Measurements from ENCODE around the gene HERPUD1. TPM values are rescaled to one million over a fixed set of nuclear protein-coding genes. Genes with fewer than 3 reads are reported as not detected.
A peak's percentile ranks its signal among the peaks of the same experiment; 100 is the strongest.

HERPUD1 gene
- total and polyA plus RNA-seq, 2 of the 13 experiments (the other 11 are each of a cell fraction or from before 2014, with no cell fraction given) = 96.2 to 323 TPM

DNA sequence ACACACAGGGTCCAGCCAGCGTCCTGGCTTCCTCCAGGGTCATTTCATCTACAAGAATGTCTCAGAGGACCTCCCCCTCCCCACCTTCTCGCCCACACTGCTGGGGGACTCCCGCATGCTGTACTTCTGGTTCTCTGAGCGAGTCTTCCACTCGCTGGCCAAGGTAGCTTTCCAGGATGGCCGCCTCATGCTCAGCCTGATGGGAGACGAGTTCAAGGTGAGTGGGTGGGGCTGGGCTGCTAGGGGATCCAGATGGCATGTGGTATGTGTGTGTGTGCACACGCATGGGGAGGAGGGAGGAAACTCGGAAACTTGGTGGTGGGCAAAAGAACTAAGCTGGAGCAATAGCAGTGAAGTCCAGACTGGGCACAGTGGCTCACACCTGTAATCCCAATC is 41.4 kb downstream of the HERPUD1 start (continued):
- TF ChIP-seq ZNF10 (CRISPR knock-in tag; IDR thresholded peaks at IDR 0.05; ENCODE audit: borderline replicate concordance, low read depth) (no peak), KLF16 (CRISPR knock-in tag; IDR thresholded peaks at IDR 0.05) (0 out of 4 replicates have a peak, but pooled peaks of 1 of the 2 experiments have one; percentile 45), FOXA3 (CRISPR knock-in tag; IDR thresholded peaks at IDR 0.05) (peak; percentile 51; the same call in 1 of the 2 replicates), SNAPC2 (CRISPR knock-in tag; IDR thresholded peaks at IDR 0.05) (no peak), PHF20 (CRISPR knock-in tag; IDR thresholded peaks at IDR 0.05) (no peak), ZBTB1 (CRISPR knock-in tag; IDR thresholded peaks at IDR 0.05; ENCODE audit: borderline replicate concordance) (no peak), PITX1 (CRISPR knock-in tag; IDR thresholded peaks at IDR 0.05) (peak; percentile 56; the same call in 1 of the 2 replicates), ZNF24 (IDR thresholded peaks at IDR 0.05) (no peak), NFYB (CRISPR knock-in tag; IDR thresholded peaks at IDR 0.05) (no peak), ARNT (IDR thresholded peaks at IDR 0.05) (no peak), WIZ (CRISPR knock-in tag; IDR thresholded peaks at IDR 0.05) (no peak), CCDC6 (CRISPR knock-in tag; IDR thresholded peaks at IDR 0.05) (no peak), ZZZ3 (CRISPR knock-in tag; IDR thresholded peaks at IDR 0.05; ENCODE audit: borderline replicate concordance) (no peak)
- TF ChIP-seq, protein P1, sequence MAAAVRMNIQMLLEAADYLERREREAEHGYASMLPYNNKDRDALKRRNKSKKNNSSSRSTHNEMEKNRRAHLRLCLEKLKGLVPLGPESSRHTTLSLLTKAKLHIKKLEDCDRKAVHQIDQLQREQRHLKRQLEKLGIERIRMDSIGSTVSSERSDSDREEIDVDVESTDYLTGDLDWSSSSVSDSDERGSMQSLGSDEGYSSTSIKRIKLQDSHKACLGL (CRISPR knock-in tag; IDR thresholded peaks at IDR 0.05) = no peak; the same call in 1 of the 2 replicates
- TF ChIP-seq, protein P2, sequence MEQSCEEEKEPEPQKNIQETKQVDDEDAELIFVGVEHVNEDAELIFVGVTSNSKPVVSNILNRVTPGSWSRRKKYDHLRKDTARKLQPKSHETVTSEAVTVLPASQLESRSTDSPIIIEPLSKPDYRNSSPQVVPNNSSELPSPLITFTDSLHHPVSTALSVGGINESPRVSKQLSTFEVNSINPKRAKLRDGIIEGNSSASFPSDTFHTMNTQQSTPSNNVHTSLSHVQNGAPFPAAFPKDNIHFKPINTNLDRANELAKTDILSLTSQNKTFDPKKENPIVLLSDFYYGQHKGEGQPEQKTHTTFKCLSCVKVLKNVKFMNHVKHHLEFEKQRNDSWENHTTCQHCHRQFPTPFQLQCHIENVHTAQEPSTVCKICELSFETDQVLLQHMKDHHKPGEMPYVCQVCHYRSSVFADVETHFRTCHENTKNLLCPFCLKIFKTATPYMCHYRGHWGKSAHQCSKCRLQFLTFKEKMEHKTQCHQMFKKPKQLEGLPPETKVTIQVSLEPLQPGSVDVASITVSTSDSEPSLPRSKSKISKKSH (CRISPR knock-in tag; IDR thresholded peaks at IDR 0.05; ENCODE audit: borderline replicate concordance) = no peak
- TF ChIP-seq, protein P3, sequence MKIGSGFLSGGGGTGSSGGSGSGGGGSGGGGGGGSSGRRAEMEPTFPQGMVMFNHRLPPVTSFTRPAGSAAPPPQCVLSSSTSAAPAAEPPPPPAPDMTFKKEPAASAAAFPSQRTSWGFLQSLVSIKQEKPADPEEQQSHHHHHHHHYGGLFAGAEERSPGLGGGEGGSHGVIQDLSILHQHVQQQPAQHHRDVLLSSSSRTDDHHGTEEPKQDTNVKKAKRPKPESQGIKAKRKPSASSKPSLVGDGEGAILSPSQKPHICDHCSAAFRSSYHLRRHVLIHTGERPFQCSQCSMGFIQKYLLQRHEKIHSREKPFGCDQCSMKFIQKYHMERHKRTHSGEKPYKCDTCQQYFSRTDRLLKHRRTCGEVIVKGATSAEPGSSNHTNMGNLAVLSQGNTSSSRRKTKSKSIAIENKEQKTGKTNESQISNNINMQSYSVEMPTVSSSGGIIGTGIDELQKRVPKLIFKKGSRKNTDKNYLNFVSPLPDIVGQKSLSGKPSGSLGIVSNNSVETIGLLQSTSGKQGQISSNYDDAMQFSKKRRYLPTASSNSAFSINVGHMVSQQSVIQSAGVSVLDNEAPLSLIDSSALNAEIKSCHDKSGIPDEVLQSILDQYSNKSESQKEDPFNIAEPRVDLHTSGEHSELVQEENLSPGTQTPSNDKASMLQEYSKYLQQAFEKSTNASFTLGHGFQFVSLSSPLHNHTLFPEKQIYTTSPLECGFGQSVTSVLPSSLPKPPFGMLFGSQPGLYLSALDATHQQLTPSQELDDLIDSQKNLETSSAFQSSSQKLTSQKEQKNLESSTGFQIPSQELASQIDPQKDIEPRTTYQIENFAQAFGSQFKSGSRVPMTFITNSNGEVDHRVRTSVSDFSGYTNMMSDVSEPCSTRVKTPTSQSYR (CRISPR knock-in tag; IDR thresholded peaks at IDR 0.05; ENCODE audit: borderline replicate concordance) = no peak
- TF ChIP-seq, protein P4, sequence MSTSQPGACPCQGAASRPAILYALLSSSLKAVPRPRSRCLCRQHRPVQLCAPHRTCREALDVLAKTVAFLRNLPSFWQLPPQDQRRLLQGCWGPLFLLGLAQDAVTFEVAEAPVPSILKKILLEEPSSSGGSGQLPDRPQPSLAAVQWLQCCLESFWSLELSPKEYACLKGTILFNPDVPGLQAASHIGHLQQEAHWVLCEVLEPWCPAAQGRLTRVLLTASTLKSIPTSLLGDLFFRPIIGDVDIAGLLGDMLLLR (CRISPR knock-in tag; IDR thresholded peaks at IDR 0.05) = 0 out of 2 replicates have a peak, but pooled peaks have one; percentile 22
- TF ChIP-seq, protein P5, sequence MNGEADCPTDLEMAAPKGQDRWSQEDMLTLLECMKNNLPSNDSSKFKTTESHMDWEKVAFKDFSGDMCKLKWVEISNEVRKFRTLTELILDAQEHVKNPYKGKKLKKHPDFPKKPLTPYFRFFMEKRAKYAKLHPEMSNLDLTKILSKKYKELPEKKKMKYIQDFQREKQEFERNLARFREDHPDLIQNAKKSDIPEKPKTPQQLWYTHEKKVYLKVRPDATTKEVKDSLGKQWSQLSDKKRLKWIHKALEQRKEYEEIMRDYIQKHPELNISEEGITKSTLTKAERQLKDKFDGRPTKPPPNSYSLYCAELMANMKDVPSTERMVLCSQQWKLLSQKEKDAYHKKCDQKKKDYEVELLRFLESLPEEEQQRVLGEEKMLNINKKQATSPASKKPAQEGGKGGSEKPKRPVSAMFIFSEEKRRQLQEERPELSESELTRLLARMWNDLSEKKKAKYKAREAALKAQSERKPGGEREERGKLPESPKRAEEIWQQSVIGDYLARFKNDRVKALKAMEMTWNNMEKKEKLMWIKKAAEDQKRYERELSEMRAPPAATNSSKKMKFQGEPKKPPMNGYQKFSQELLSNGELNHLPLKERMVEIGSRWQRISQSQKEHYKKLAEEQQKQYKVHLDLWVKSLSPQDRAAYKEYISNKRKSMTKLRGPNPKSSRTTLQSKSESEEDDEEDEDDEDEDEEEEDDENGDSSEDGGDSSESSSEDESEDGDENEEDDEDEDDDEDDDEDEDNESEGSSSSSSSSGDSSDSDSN (CRISPR knock-in tag; IDR thresholded peaks at IDR 0.05) = no peak
- TF ChIP-seq, protein P6, sequence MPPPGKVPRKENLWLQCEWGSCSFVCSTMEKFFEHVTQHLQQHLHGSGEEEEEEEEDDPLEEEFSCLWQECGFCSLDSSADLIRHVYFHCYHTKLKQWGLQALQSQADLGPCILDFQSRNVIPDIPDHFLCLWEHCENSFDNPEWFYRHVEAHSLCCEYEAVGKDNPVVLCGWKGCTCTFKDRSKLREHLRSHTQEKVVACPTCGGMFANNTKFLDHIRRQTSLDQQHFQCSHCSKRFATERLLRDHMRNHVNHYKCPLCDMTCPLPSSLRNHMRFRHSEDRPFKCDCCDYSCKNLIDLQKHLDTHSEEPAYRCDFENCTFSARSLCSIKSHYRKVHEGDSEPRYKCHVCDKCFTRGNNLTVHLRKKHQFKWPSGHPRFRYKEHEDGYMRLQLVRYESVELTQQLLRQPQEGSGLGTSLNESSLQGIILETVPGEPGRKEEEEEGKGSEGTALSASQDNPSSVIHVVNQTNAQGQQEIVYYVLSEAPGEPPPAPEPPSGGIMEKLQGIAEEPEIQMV (CRISPR knock-in tag; IDR thresholded peaks at IDR 0.05; ENCODE audit: low read depth) = no peak
- TF ChIP-seq, protein P7, sequence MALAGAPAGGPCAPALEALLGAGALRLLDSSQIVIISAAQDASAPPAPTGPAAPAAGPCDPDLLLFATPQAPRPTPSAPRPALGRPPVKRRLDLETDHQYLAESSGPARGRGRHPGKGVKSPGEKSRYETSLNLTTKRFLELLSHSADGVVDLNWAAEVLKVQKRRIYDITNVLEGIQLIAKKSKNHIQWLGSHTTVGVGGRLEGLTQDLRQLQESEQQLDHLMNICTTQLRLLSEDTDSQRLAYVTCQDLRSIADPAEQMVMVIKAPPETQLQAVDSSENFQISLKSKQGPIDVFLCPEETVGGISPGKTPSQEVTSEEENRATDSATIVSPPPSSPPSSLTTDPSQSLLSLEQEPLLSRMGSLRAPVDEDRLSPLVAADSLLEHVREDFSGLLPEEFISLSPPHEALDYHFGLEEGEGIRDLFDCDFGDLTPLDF (CRISPR knock-in tag; IDR thresholded peaks at IDR 0.05) = no peak
